D721Med (cell line): ENCODE measurements around the gene TMEM255A.

Experiments used
- DNase-seq: peaks from one replicate; pipeline ENCODE4 v3.0.0; 2011; ENCODE audit warnings: low spot score; ENCODE audit not compliant: insufficient read length
- FAIRE-seq: peaks from 2 replicates; lab custom pipeline; 2011; peaks lifted over from hg19 to GRCh38; lab: Jason Lieb, UNC
- TF ChIP-seq, protein P1 (sequence below): IDR thresholded peaks from 2 replicates; pipeline ENCODE4 v1.5.1; 2012; ENCODE audit warnings: mild to moderate bottlenecking, control low read depth; ENCODE audit not compliant: insufficient read depth; ENCODE audit errors: missing control alignments

Gene TMEM255A

DNA sequence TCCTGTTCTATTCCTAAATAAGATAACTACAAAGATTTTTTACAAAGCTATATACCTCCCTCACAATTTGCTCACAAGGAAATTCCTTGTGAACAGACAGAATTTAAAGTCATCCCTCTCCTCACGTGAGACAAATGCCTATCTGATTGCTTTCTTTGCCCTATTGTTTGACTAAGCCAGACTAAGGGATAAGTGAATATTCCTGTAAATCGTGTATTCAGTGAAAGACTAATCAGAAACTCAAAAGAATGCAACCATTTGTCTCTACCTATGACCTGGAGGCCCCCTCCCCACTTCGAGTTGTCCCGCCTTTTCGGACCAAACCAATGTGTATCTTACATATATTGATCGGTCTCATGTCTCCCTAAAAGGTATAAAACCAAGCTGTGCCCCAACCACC is 76.0 kb downstream of the TMEM255A start:
- TF ChIP-seq, protein P1, sequence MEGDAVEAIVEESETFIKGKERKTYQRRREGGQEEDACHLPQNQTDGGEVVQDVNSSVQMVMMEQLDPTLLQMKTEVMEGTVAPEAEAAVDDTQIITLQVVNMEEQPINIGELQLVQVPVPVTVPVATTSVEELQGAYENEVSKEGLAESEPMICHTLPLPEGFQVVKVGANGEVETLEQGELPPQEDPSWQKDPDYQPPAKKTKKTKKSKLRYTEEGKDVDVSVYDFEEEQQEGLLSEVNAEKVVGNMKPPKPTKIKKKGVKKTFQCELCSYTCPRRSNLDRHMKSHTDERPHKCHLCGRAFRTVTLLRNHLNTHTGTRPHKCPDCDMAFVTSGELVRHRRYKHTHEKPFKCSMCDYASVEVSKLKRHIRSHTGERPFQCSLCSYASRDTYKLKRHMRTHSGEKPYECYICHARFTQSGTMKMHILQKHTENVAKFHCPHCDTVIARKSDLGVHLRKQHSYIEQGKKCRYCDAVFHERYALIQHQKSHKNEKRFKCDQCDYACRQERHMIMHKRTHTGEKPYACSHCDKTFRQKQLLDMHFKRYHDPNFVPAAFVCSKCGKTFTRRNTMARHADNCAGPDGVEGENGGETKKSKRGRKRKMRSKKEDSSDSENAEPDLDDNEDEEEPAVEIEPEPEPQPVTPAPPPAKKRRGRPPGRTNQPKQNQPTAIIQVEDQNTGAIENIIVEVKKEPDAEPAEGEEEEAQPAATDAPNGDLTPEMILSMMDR: no peak
- DNase-seq (no peak), FAIRE-seq (no peak)

DNA sequence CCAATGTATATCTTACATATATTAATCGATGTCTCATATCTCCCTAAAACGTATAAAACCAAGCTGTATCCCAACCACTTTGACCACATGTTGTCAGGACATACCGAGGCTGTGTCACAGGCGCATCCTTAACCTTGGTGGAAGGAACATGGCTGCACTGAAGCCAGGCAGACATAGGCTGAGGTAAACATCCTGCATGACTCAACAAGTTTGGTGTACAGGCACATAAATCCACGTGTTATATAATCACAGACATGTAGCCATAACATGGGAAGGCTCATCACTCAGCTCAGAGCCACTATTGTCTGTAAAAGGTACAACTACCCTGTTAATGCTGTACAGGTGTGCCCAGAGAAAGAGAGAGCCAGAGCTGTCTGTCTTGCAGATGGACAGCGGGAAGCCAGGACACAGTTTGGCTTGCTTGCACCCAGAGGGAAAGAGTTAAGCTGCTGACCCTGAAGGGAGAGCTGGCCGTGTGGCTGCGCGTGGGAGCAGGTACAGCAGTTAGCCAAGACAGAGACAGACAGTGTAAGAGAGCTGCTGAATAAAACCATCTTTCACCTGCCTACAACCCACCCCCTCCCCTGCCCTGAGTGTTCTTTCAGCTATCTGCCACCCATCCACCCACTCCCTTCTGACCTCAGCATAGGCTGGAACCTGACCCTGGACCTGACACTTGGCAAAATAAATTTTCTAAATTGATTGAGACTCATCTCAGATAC is 82.9 kb downstream of the TMEM255A start:
- TF ChIP-seq, protein P1: no peak
- FAIRE-seq: no peak
- no peak for DNase-seq

DNA sequence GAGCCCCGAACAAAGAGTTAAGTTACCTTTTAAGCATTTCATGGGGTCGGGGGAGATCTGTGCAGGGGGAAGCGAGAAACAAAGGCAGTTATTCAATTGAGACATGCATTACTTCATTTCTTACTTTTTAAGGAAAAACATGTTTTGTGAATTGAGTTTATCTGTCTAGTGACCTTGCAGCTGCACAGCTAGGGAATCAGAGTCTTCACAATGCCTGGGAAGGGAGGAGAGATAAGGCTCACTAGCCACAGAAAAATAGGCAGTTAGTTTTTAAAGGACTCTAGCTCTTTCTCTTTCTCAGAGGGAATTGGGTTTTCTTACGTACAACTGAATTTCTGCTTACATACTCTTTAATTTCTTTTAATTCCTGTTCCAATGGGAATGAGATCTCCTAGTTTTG is 86.9 kb downstream of the TMEM255A start:
- TF ChIP-seq, protein P1: no peak

DNA sequence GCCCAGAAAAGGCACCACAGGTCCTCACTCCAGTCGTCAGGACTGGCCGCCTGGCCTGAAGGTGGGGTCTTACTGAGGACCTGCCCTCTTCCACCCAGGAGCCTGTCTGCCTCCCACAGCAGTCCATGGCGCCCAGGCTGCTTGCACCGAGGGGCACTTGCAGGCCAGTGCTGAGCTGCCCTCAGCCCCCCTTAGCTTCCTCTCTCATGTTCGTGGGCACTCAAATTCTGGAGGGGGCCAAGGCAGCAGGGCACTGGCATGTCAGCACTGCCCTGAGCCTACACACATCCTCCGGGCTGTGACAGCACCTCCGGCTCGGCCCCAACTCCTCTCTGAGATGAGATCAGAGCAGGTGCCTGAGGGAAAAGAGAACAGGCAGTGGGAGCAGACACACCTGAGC is 87.9 kb downstream of the TMEM255A start:
- FAIRE-seq (no peak), DNase-seq (no peak)
- TF ChIP-seq, protein P1: no peak

More for the DNA sequence above, 86.9 kb downstream of the TMEM255A start:
- FAIRE-seq: no peak
- no peak for DNase-seq

DNA sequence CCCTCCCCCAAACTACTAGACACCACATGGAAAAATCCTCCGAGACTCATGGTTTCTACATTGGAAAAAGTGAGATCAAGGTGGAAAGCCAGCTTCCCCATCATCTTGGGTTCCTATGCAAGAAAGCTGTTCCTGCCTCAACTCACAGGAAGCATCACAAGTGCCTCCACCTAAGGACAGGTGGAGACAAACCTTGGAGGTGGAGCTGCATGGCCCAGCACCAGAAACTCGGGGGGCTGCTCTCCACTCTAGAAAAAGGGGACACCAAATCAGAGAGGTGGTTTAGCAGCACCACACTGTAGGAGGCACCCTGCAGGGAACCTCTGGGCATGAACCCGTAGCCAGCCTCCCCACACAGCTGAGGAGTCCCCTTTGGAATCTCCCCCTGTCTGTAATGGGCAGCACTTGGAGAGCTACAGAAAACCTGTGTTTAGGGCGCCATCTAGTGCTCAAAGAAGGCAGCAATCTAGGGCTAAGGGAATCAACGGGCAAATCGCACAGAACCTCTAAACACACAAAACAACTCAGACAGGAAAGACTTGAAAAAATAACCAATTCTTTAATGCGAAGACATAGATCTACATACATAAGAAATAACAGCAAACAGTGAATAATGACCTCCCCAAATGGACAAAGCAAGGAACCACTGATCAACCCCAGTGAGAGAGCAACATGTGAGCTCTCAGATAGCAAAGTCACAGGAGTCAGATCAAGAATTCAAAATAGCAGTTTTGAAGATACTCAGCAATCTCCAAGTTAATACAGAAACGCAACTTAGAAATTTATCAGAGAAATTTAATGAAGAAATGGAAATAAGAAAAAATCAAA is 97.6 kb downstream of the TMEM255A start:
- DNase-seq: peak; percentile 21
- FAIRE-seq: no peak

More for the DNA sequence above, 97.6 kb downstream of the TMEM255A start:
- TF ChIP-seq, protein P1: peak; percentile 67
